Subcutaneous adipose tissue (tissue), 4 donors: ENCODE measurements around the gene PRMT7. TPM values are rescaled to one million over a fixed set of nuclear protein-coding genes. Genes with fewer than 3 reads are reported as not detected.

Experiments
- CTCF ChIP-seq: fragments of 450-650 bp; IDR thresholded peaks from one replicate; pipeline ENCODE4 v1.5.1; 2016; ENCODE audit warnings: low read depth, mild to moderate bottlenecking, control low read depth, antibody characterized with exemption, moderate library complexity
- total RNA-seq, 4 donors: library from RNA; depleted of rRNA; stranded (reverse); fragments of >200 nt; gene quantifications; one replicate each; pipeline ENCODE4 v1.1.0, GENCODE V29; 2016

The PRMT7 gene
- total RNA-seq, 4 donors from 2014 or later: 32.6 to 70.8 (median 55.8) TPM

GRCh38 chr16:68290450-68290849 is 20.4 kb upstream of the PRMT7 start:
- TF ChIP-seq CTCF: no peak

GRCh38 chr16:68291227-68291626 is 19.6 kb upstream of the PRMT7 start:
- no peak for TF ChIP-seq CTCF

DNA sequence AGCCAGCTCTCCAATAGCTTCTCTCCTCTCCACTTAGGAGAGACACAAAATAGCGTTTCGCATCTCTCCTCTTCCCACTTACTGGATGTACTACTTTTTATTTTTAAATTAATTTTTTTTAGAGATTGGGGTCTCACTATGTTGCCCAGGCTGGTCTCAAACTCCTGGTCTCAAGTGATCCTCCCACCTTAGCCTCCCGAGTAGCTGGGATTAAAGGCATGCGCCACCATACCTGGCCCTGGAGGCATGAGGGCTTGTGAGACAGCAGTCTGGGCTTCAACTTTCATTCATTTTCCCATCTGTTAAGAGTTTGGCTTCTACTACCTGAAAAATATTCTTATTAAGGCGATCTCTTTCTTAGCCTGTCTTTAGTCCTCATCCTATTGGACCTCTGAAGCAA is 18.4 kb upstream of the PRMT7 start:
- TF ChIP-seq CTCF: no peak

DNA sequence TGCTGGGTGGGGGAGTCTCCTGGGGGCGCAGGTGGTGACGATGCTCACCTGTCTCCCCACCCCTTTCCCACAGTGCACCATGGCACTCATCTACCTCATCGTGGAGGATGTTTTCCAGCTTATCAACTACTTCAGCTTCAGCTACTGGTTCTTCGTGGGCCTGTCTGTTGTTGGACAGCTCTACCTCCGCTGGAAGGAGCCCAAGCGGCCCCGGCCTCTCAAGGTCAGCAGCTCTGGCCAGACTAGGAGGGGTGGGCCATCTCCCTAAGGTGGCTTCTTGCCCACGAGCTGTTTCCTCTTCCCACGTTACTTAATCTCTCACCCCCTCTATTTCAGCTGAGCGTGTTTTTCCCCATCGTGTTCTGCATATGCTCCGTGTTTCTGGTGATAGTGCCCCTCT is 14.5 kb upstream of the PRMT7 start:
- no peak for TF ChIP-seq CTCF

DNA sequence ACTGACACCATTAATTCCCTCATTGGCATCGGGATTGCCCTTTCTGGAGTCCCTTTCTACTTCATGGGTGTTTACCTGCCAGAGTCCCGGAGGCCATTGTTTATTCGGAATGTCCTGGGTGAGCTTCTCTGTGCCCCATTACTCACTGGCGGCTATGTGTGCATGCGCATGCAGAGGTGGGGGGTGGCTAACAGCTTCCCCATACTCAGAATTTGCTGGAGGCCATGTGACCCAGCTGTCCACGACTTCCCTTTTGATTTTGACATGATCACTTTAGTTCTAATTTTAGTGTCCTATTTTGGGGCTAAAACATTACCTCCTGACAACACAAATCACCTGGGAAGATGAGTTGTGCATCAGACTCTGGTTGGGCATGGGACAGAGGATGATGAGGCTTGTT is 14.1 kb upstream of the PRMT7 start:
- no peak for TF ChIP-seq CTCF

- no peak for TF ChIP-seq CTCF
These were observed 12.9 kb upstream of the PRMT7 start for GRCh38 chr16:68297908-68298307.

GRCh38 chr16:68298312-68298711 is 12.5 kb upstream of the PRMT7 start:
- no peak for TF ChIP-seq CTCF
